T-helper 2 cell treated with Interferon-gamma antibody and Interleukin-4, amounts not matched to agents 5 μg/mL and 100 μg/mL, for 36 hours (primary cell): ENCODE measurements around the gene ABCA8.
"Not testable (repeated sequence)": the region's sequence is repeated elsewhere in the genome, so short reads cannot be mapped to it uniquely, and the experiment has no call there.

ENCODE experiments used
- DNase-seq: peaks from one replicate; pipeline ENCODE4 v3.0.0; 2021; ENCODE audit warnings: low spot score
- H3K27ac Mint-ChIP-seq: one replicate; pipeline ENCODE4 v1.8.0; 2021; ENCODE audit warnings: mild to moderate bottlenecking, mixed read lengths
- H3K27me3 Mint-ChIP-seq: one replicate; pipeline ENCODE4 v1.8.0; 2021; ENCODE audit warnings: low read depth, mixed read lengths
- H3K36me3 Mint-ChIP-seq: one replicate; pipeline ENCODE4 v1.8.0; 2021; ENCODE audit warnings: low read depth, mixed read lengths
- H3K4me1 Mint-ChIP-seq: one replicate; pipeline ENCODE4 v1.8.0; 2021; ENCODE audit warnings: low read depth, mixed read lengths
- H3K4me3 Mint-ChIP-seq: one replicate; pipeline ENCODE4 v1.8.0; 2022; ENCODE audit warnings: mild to moderate bottlenecking, moderate library complexity, mixed read lengths
- H3K9me3 Mint-ChIP-seq: one replicate; pipeline ENCODE4 v1.8.0; 2021; ENCODE audit warnings: mixed read lengths

The ABCA8 gene, protein sequence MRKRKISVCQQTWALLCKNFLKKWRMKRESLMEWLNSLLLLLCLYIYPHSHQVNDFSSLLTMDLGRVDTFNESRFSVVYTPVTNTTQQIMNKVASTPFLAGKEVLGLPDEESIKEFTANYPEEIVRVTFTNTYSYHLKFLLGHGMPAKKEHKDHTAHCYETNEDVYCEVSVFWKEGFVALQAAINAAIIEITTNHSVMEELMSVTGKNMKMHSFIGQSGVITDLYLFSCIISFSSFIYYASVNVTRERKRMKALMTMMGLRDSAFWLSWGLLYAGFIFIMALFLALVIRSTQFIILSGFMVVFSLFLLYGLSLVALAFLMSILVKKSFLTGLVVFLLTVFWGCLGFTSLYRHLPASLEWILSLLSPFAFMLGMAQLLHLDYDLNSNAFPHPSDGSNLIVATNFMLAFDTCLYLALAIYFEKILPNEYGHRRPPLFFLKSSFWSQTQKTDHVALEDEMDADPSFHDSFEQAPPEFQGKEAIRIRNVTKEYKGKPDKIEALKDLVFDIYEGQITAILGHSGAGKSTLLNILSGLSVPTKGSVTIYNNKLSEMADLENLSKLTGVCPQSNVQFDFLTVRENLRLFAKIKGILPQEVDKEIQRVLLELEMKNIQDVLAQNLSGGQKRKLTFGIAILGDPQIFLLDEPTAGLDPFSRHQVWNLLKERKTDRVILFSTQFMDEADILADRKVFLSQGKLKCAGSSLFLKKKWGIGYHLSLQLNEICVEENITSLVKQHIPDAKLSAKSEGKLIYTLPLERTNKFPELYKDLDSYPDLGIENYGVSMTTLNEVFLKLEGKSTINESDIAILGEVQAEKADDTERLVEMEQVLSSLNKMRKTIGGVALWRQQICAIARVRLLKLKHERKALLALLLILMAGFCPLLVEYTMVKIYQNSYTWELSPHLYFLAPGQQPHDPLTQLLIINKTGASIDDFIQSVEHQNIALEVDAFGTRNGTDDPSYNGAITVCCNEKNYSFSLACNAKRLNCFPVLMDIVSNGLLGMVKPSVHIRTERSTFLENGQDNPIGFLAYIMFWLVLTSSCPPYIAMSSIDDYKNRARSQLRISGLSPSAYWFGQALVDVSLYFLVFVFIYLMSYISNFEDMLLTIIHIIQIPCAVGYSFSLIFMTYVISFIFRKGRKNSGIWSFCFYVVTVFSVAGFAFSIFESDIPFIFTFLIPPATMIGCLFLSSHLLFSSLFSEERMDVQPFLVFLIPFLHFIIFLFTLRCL (N-terminal part only)

DNA sequence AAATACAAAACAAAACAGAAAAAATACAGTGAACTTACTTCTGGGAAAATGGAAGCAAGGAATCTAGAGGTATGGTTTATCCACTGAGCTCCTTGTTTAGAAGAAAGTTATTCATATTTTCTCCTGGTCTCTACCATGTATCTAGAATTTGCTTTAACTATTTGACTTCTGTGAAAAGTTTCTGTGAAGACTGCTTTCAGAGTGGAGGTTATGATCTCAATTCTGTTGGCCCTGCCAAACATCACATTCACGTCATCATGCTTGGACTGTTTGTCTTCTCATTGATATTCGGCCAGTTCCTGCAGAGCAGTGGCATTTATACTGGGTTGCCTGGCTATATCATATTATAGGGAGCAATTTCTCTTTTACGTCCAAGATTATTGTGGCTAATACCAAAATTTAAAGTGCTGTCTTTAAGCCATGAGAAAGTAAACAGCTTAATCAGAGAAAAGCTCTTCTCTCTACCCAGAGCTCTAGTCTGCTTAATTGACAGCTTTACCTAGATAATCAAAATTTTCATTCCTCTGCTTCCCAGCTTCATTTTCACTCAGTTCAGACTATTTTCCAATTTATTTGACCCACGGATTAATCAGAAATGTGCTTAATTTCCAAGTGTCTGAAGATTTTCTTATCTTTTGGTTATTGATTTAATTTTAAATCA, at the start of gene ABCA8:
ABCA8 (minus strand) TSS at position 212 of the 661 bp plus-strand sequence. CDS start 13,358 bp downstream, outside the sequence.
- Mint-ChIP-seq H3K36me3 (no peaks in the 10 kb centered on the region), H3K27me3 (no peaks in the 10 kb centered on the region), H3K9me3 (peaks cover 3% of the 10 kb centered on the region), H3K27ac (no peak within 1 kb of the TSS), H3K4me3 (no peak within 1 kb of the TSS), H3K4me1 (no peaks in the 10 kb centered on the region)
- no peak for DNase-seq

- not testable (repeated sequence) for H3K4me3 Mint-ChIP-seq, DNase-seq, H3K4me1 Mint-ChIP-seq, H3K27me3 Mint-ChIP-seq, H3K27ac Mint-ChIP-seq, H3K9me3 Mint-ChIP-seq, H3K36me3 Mint-ChIP-seq
Measured at GRCh38 chr17:69004759-69005158, 49.6 kb upstream of the ABCA8 start.

GRCh38 chr17:68999743-69000142, 44.6 kb upstream of the ABCA8 start:
- not testable (repeated sequence) for DNase-seq

DNA sequence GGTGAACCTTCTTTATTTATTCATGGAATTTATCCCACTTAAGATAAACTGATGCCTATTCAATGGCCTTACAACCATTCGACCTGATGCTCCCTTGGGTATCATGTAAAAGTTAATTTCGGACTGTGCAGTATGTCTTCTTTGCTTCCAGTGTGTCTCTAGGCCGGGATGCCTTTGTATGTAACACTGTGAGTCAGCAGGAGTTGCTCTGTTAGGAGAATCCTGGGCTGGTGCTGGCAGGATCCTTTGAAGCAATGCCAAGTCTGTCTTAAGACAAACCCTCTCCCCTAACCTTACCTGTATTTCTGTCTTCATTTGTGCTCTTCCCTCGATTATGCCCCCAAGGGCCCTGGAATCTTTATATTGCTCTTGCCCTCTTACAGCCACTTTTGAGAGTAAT, 37.9 kb upstream of the ABCA8 start:
- Mint-ChIP-seq H3K4me3 (no peak overlapping the region), H3K9me3 (peaks cover 5% of the 10 kb centered on the region), H3K27me3 (no peaks in the 10 kb centered on the region), H3K36me3 (no peaks in the 10 kb centered on the region), H3K4me1 (no peaks in the 10 kb centered on the region), H3K27ac (no peak overlapping the region)
- no peak for DNase-seq

More at GRCh38 chr17:68999743-69000142, 44.6 kb upstream of the ABCA8 start:
- not testable (repeated sequence) for H3K27ac Mint-ChIP-seq, H3K4me1 Mint-ChIP-seq, H3K9me3 Mint-ChIP-seq, H3K4me3 Mint-ChIP-seq, H3K36me3 Mint-ChIP-seq, H3K27me3 Mint-ChIP-seq

- H3K27me3 Mint-ChIP-seq = no peaks in the 10 kb centered on the region
- no peaks in the 10 kb centered on the region for H3K4me1 Mint-ChIP-seq
- no peak overlapping the region for H3K27ac Mint-ChIP-seq
- no peak overlapping the region for H3K4me3 Mint-ChIP-seq
- no peak for DNase-seq
- no peaks in the 10 kb centered on the region for H3K9me3 Mint-ChIP-seq
- H3K36me3 Mint-ChIP-seq = no peaks in the 10 kb centered on the region
Measured at GRCh38 chr17:68987966-68988365, 32.8 kb upstream of the ABCA8 start.

GRCh38 chr17:68981288-68981687, 26.1 kb upstream of the ABCA8 start:
- Mint-ChIP-seq H3K4me3 (no peak overlapping the region), H3K27ac (no peak overlapping the region)
- DNase-seq = no peak

DNA sequence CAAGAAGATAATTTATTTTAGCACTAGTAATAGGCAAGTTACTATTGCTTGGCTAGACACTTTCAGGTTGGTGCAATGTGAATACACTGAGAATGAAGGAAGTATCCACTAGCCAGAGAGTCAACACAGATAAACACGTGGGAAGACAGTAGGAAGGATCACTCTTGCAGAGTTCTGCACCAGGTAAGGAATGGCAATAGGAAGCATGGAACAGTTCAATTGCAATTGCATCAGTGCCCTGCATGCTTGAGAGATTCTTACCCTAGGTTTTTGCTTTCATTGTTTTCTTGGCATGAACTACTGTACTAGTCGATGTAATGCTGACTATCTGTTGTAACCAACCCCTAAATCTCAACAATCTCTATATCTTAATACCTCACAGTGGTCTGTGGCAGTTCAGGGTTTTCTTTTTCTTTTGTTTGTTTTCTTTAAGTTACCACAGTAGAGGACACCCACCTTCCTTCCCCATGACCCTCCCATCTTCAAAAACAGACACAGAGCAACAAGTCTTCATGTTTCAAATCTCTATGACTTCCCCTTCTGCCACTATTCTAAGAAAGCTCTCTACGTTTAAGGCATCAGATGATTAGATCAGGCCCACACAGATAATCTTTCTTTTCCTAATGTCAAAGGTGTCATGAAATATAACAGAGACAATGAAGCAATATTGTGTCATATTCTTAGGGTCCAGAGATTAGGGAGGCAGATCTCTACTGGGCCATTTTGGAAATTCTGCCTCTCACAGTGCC, 18.1 kb upstream of the ABCA8 start:
- Mint-ChIP-seq H3K27ac (no peak overlapping the region), H3K27me3 (no peaks in the 10 kb centered on the region), H3K9me3 (no peaks in the 10 kb centered on the region), H3K4me3 (no peak overlapping the region), H3K36me3 (no peaks in the 10 kb centered on the region), H3K4me1 (no peaks in the 10 kb centered on the region)
- DNase-seq = no peak

More at GRCh38 chr17:68981288-68981687, 26.1 kb upstream of the ABCA8 start:
- H3K27me3 Mint-ChIP-seq = no peaks in the 10 kb centered on the region
- H3K36me3 Mint-ChIP-seq = no peaks in the 10 kb centered on the region
- H3K4me1 Mint-ChIP-seq = no peaks in the 10 kb centered on the region
- no peaks in the 10 kb centered on the region for H3K9me3 Mint-ChIP-seq

DNA sequence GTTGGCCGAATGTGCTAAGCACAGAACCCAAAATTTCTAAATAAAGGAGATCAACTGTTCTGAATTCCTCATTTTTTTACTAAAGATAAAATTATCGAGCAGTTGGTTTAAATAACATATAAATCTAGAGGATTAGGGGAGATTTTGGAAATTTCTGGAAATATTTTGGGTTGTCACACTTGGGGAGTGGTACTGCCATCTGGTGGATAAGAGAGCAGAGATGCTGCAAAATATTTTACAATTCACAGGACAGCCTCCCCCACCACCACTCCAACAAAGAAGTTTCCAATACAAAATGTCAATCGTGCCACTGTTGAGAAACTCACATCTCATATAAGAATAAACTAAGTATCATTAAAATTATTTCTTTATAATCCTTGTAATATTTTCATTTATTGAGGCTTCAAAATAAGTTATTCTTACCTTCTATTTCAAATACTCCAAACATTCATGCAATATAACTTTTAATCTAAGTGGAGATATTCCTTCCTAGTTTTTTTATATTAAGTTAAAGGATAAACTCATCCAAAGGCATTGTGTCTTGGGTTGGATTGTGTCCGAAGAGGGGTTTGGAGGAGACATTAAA, 17.0 kb upstream of the ABCA8 start:
- Mint-ChIP-seq H3K4me1 (no peaks in the 10 kb centered on the region), H3K36me3 (no peaks in the 10 kb centered on the region), H3K27ac (no peak overlapping the region), H3K9me3 (no peaks in the 10 kb centered on the region), H3K4me3 (no peak overlapping the region), H3K27me3 (no peaks in the 10 kb centered on the region)
- no peak for DNase-seq

DNA sequence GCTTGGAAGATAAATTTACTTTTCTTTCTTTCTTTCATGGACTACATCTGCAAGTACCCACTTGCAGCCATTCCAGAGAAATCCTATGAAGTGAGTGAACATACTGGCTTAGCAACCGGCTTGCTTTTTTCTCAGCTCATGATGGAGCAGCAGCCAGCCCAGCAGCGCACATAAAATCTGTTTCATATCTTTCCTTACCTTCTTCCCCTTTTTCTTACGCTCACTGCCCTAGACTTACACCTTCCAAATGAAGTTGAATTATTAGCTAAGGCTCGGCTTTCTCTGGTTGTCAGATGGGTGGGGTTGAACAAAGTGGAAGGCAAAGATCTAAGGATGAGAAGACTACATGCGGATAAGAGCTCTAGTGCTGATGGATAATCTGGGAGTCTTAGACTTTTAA, 13.9 kb upstream of the ABCA8 start:
- no peak overlapping the region for H3K27ac Mint-ChIP-seq
- H3K9me3 Mint-ChIP-seq = no peaks in the 10 kb centered on the region
- no peak for DNase-seq
- H3K36me3 Mint-ChIP-seq = no peaks in the 10 kb centered on the region
- H3K4me1 Mint-ChIP-seq = no peaks in the 10 kb centered on the region
- no peak overlapping the region for H3K4me3 Mint-ChIP-seq
- no peaks in the 10 kb centered on the region for H3K27me3 Mint-ChIP-seq

DNA sequence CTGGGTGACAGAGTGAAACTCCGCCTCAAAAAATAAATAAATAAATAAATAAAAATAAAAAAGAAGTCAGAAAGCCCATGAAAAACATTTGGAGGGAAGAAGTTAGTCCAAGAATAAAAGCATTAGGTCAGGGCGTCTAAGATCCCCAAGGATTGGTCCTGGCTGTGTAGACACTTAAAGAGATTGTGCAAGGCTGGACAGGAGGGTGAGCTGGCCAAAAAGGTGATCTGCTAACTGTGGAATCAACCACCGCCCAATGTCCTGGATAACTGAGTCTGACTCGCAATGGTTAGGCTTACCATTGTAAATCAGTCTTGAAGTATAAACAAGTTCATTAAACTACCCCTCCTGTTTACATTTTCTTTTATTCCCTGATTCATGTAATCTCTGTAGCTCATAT, 8.8 kb upstream of the ABCA8 start:
- Mint-ChIP-seq H3K27ac (no peak overlapping the region), H3K4me1 (no peaks in the 10 kb centered on the region), H3K36me3 (no peaks in the 10 kb centered on the region), H3K4me3 (no peak overlapping the region), H3K27me3 (no peaks in the 10 kb centered on the region), H3K9me3 (peaks cover 3% of the 10 kb centered on the region)
- no peak for DNase-seq

- DNase-seq = no peak
- peaks cover 3% of the 10 kb centered on the region for H3K9me3 Mint-ChIP-seq
- no peaks in the 10 kb centered on the region for H3K36me3 Mint-ChIP-seq
- no peak overlapping the region for H3K27ac Mint-ChIP-seq
- no peaks in the 10 kb centered on the region for H3K27me3 Mint-ChIP-seq
- no peaks in the 10 kb centered on the region for H3K4me1 Mint-ChIP-seq
- H3K4me3 Mint-ChIP-seq = no peak overlapping the region
Measured at GRCh38 chr17:68961214-68961882, 6.2 kb upstream of the ABCA8 start.

GRCh38 chr17:68959117-68959516, 3.9 kb upstream of the ABCA8 start:
- H3K27me3 Mint-ChIP-seq, H3K27ac Mint-ChIP-seq, H3K9me3 Mint-ChIP-seq, H3K36me3 Mint-ChIP-seq, DNase-seq, H3K4me1 Mint-ChIP-seq, H3K4me3 Mint-ChIP-seq: not testable (repeated sequence)
